ENCODE measurements around the gene LSM6.

LSM6 gene

GRCh38 chr4:146222313-146222712 lies 46.8 kb downstream of the LSM6 start:
- no peak overlapping the region for H3K27ac ChIP-seq
- DNase-seq (ENCODE audit: low spot score): no peak
- H3K4me3 ChIP-seq: no peak overlapping the region
- no peak for TF ChIP-seq CTCF (IDR thresholded peaks at IDR 0.05)

- TF ChIP-seq CTCF (IDR thresholded peaks at IDR 0.05): no peak
- H3K27ac ChIP-seq: no peak overlapping the region
- H3K4me3 ChIP-seq: no peak overlapping the region
- DNase-seq (ENCODE audit: low spot score): no peak
Measured at GRCh38 chr4:146224326-146224966, 48.9 kb downstream of the LSM6 start.

GRCh38 chr4:146229406-146229805 lies 53.9 kb downstream of the LSM6 start:
- no peak for DNase-seq (ENCODE audit: low spot score)
- no peak overlapping the region for H3K4me3 ChIP-seq
- no peak for TF ChIP-seq CTCF (IDR thresholded peaks at IDR 0.05)
- H3K27ac ChIP-seq: no peak overlapping the region

- H3K4me3 ChIP-seq: no peak overlapping the region
- no peak overlapping the region for H3K27ac ChIP-seq
- TF ChIP-seq CTCF (IDR thresholded peaks at IDR 0.05): no peak
- no peak for DNase-seq (ENCODE audit: low spot score)
Measured at GRCh38 chr4:146232131-146232722, 56.7 kb downstream of the LSM6 start.

- no peak for TF ChIP-seq CTCF (IDR thresholded peaks at IDR 0.05)
- peak overlapping the region in 1 of 2 donors; percentile 48 for H3K27ac ChIP-seq
- no peak for DNase-seq (ENCODE audit: low spot score)
- no peak overlapping the region for H3K4me3 ChIP-seq
Measured at GRCh38 chr4:146235654-146236177, 60.2 kb downstream of the LSM6 start.

GRCh38 chr4:146236216-146236615 lies 60.7 kb downstream of the LSM6 start:
- no peak for TF ChIP-seq CTCF (IDR thresholded peaks at IDR 0.05)
- no peak overlapping the region for H3K4me3 ChIP-seq
- no peak for DNase-seq (ENCODE audit: low spot score)
- peak overlapping the region in 1 of 2 donors; percentile 48 for H3K27ac ChIP-seq

- Histone ChIP-seq H3K4me3 (no peak overlapping the region), H3K27ac (no peak overlapping the region)
- no peak for DNase-seq (ENCODE audit: low spot score)
- TF ChIP-seq CTCF (IDR thresholded peaks at IDR 0.05): no peak
Measured at GRCh38 chr4:146237092-146237491, 61.6 kb downstream of the LSM6 start.

All from coronary artery (tissue), 2 donors.